Measurements from ENCODE around the gene CLEC14A.

The CLEC14A gene, protein sequence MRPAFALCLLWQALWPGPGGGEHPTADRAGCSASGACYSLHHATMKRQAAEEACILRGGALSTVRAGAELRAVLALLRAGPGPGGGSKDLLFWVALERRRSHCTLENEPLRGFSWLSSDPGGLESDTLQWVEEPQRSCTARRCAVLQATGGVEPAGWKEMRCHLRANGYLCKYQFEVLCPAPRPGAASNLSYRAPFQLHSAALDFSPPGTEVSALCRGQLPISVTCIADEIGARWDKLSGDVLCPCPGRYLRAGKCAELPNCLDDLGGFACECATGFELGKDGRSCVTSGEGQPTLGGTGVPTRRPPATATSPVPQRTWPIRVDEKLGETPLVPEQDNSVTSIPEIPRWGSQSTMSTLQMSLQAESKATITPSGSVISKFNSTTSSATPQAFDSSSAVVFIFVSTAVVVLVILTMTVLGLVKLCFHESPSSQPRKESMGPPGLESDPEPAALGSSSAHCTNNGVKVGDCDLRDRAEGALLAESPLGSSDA

DNA sequence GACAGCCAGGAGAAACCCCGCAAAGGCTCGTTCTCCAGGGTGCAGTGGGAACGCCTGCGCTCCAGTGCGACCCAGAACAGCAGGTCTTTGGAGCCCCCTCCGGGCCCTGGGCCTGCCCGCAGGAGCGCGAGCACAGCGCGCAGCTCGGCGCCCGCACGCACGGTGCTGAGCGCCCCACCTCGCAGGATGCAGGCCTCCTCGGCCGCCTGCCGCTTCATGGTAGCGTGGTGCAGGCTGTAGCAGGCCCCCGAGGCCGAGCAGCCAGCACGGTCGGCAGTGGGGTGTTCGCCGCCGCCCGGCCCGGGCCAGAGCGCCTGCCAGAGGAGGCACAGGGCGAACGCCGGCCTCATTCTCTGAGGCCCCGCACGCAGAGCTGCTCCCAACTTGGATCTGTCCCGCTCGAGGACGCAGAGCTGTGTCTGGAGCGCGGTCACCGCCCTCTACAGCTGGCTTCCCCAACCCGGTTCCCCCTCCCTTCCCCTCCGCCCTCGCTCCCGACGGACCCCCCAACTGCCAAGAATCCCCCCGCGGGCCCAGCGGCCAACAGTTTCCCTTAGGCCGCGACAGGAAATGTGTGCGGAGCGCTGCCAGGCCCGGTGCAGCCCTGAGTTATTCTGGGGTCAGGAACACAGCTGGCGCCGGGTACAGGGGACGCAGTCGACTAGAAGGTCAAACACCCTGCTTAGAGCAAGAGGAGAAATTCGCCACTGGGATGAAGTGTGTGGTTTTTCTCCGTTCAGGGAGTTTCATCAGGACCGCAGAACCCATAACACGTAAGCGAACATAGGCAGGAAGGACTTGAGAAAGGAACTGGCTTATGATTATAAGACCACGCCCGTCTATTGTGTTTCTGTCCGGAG, at the start of gene CLEC14A:
Gene CLEC14A (minus strand): TSS at position 421 of the 860 bp plus-strand sequence. CDS start 71 bp downstream, at position 350.
- no peaks in the 10 kb centered on the region for H3K36me3 ChIP-seq (ENCODE audit: insufficient read depth, low read length)
- no peak within 1 kb of the TSS for H3K4me3 ChIP-seq (ENCODE audit: low read length)
- H2AFZ ChIP-seq (ENCODE audit: low read depth, low read length) = no peak within 1 kb of the TSS
- H3K9me3 ChIP-seq (ENCODE audit: low read length) = no peaks in the 10 kb centered on the region
- H3K4me1 ChIP-seq (ENCODE audit: insufficient read depth, low read length) = no peaks in the 10 kb centered on the region
- peaks cover 43% of the 10 kb centered on the region for H3K27me3 ChIP-seq (ENCODE audit: insufficient read depth, low read length)

DNA sequence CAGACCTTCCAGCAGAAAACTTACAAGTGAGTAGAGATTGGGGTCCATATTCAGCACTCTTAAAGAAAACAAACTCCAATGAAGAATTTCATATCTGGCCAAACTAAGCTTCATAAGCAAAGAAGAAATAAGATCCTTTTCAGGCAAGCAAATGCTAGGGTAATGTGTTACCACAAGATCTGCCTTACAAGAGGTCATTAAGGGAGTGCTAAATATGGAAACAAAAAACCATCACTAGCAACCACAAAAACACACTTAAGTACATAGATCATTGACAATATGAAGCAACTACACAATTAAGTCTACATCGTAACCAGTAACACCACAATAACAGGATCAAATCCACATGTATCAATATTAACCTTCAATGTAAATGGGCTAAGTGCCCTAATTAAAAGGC, 47.1 kb upstream of the CLEC14A start:
- Histone ChIP-seq H2AFZ (ENCODE audit: low read depth, low read length) (no peak overlapping the region), H3K4me1 (ENCODE audit: insufficient read depth, low read length) (no peaks in the 10 kb centered on the region), H3K36me3 (ENCODE audit: insufficient read depth, low read length) (no peaks in the 10 kb centered on the region), H3K9me3 (ENCODE audit: low read length) (no peaks in the 10 kb centered on the region), H3K4me3 (ENCODE audit: low read length) (no peak overlapping the region), H3K27me3 (ENCODE audit: insufficient read depth, low read length) (no peaks in the 10 kb centered on the region)

DNA sequence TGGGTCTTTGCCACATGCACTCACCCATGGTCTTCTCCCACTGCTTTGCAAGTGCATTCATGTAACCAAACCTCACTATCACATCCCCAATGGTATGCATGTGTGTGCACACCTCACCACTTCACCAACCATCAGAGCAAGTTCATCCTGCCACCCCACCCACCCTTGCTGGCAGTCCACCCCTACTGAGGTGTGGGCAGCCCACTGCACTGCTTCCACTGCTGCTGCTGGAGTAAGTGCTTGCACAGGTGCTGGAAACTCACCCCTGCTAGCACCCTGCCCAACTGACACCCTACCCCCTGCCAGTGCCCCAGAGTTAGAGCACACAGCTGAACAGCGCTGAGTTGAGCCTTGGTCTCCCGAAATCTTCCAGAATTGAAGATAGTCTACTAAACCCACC, 46.1 kb upstream of the CLEC14A start:
- Histone ChIP-seq H3K9me3 (ENCODE audit: low read length) (no peaks in the 10 kb centered on the region), H3K4me3 (ENCODE audit: low read length) (no peak overlapping the region), H3K36me3 (ENCODE audit: insufficient read depth, low read length) (no peaks in the 10 kb centered on the region), H3K27me3 (ENCODE audit: insufficient read depth, low read length) (no peaks in the 10 kb centered on the region), H2AFZ (ENCODE audit: low read depth, low read length) (no peak overlapping the region), H3K4me1 (ENCODE audit: insufficient read depth, low read length) (no peaks in the 10 kb centered on the region)

DNA sequence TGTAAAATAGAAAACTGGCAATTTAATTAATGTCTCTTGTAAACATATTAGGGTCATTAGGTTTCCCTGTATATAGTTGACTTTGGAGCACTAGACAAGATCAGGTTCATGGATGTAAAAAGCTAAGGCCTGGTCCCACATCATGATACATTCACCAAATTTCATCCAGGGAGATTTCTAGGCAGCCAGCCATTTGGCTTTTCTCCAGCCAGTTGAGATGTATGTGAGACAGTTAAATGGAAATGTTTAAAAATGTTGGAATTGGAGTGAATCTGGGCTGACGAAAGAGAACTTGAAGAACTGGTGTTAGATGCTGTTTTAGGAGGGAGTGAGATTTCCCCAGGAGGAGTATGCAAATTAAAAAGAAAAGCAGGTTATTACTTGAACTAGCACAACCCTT, 41.8 kb upstream of the CLEC14A start:
- no peak overlapping the region for H2AFZ ChIP-seq (ENCODE audit: low read depth, low read length)
- no peak overlapping the region for H3K4me3 ChIP-seq (ENCODE audit: low read length)
- no peaks in the 10 kb centered on the region for H3K36me3 ChIP-seq (ENCODE audit: insufficient read depth, low read length)
- H3K27me3 ChIP-seq (ENCODE audit: insufficient read depth, low read length) = no peaks in the 10 kb centered on the region
- H3K4me1 ChIP-seq (ENCODE audit: insufficient read depth, low read length) = no peaks in the 10 kb centered on the region
- no peaks in the 10 kb centered on the region for H3K9me3 ChIP-seq (ENCODE audit: low read length)

DNA sequence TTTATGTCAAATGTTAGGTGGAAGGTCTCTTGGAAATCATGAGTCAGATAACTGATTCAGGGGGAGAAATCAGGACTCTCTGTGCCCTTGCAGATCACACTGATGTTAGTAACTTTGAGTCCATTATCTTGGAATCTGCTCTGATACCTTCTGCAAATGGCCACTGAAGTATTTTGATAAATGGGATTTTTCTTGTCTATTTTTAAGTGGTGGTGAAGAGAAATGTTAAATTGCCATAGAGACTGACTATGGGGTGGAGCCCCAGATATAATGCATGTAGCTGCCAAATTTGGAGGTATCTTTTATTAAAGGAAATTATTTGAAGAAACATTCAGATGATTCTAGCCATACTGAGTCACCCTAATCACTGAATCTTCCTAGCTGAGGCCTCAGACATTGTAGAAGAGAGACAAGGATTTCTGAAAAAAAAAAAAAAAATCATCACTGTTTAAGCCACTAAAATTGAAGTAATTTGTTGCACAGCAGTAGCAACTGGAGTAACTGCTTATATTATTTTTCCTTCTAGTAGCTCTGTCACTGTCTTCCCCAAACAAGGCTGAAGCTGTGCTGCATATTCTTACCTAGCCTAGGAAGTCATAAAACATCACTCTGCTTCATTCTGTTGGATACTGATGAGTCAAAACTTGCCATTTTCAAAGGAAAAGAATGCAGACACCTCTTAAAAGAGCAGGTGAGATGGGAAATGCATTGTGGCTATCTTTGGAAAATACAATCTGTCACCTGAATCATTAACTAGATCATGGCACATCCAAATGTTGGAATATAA, 36.0 kb upstream of the CLEC14A start:
- no peaks in the 10 kb centered on the region for H3K4me1 ChIP-seq (ENCODE audit: insufficient read depth, low read length)
- no peak overlapping the region for H2AFZ ChIP-seq (ENCODE audit: low read depth, low read length)
- no peak overlapping the region for H3K4me3 ChIP-seq (ENCODE audit: low read length)
- H3K36me3 ChIP-seq (ENCODE audit: insufficient read depth, low read length) = no peaks in the 10 kb centered on the region
- H3K9me3 ChIP-seq (ENCODE audit: low read length) = no peaks in the 10 kb centered on the region
- no peaks in the 10 kb centered on the region for H3K27me3 ChIP-seq (ENCODE audit: insufficient read depth, low read length)

DNA sequence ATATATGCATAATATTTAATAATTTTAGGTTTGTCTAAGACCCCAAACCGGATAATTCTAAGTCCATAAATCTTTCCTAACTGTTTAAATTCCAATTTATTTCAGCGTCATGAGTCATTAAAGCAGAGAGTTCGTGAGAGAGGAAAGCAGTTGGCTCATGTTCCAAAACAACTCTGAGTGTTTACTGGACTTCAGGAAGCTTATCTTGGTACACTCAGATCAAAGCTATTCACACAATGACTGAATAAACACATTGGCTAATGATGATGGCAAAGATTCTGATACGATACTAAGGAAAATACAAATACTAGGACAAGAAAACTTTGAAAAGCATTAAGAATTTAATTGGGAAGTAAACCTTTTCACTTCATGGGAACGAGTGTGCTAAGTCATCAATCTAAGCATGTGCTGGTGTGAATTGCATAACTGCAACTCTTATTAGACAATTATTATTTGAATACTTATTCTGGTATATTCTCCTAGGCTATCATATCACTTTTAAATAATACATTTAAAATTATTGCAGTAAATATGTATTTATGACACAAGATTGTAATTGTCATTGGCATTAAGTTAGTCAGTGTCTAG, 34.8 kb upstream of the CLEC14A start:
- H3K36me3 ChIP-seq (ENCODE audit: insufficient read depth, low read length) = no peaks in the 10 kb centered on the region
- no peak overlapping the region for H3K4me3 ChIP-seq (ENCODE audit: low read length)
- no peaks in the 10 kb centered on the region for H3K9me3 ChIP-seq (ENCODE audit: low read length)
- no peak overlapping the region for H2AFZ ChIP-seq (ENCODE audit: low read depth, low read length)
- H3K27me3 ChIP-seq (ENCODE audit: insufficient read depth, low read length) = no peaks in the 10 kb centered on the region
- H3K4me1 ChIP-seq (ENCODE audit: insufficient read depth, low read length) = no peaks in the 10 kb centered on the region

DNA sequence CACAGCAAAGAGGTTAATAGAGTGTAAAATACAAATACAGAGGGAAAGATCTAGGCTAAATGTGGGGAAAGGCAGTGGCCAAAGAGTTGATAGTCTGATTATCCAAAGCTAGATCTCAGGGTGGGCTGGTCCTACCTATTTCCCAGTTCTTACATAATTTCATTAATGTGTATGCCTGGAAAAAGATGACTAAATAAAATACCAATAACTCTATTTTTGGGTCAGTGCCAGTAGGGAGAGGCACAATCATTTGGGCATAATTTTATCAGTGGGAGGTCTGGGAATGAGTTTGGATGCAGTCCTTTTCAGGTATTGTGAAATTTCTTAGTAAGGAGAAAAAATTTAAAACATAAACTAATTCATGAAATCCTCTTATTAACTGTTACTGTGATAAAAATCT, 30.6 kb upstream of the CLEC14A start:
- no peak overlapping the region for H2AFZ ChIP-seq (ENCODE audit: low read depth, low read length)
- no peaks in the 10 kb centered on the region for H3K36me3 ChIP-seq (ENCODE audit: insufficient read depth, low read length)
- no peak overlapping the region for H3K4me3 ChIP-seq (ENCODE audit: low read length)
- no peaks in the 10 kb centered on the region for H3K27me3 ChIP-seq (ENCODE audit: insufficient read depth, low read length)
- H3K4me1 ChIP-seq (ENCODE audit: insufficient read depth, low read length) = no peaks in the 10 kb centered on the region
- H3K9me3 ChIP-seq (ENCODE audit: low read length) = no peaks in the 10 kb centered on the region

DNA sequence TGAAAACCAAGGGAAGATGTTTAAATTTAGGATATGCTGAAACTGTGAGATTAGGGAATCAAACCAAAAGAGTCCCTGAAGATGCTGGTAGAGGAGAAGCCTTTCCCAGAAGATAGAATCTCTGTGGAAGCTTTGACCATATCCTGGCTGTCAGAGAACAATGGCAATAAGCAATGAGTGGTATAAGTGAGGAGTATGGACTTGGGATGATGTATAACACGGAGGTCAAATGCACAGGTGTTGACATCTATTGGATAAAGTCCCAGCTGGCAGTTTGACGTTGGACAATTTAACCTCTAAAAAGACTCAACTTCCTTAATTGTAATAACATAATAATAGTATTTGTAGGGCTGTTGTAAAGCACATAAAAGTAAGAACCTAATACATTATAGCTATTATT, 30.1 kb upstream of the CLEC14A start:
- no peak overlapping the region for H3K4me3 ChIP-seq (ENCODE audit: low read length)
- no peaks in the 10 kb centered on the region for H3K9me3 ChIP-seq (ENCODE audit: low read length)
- H3K4me1 ChIP-seq (ENCODE audit: insufficient read depth, low read length) = no peaks in the 10 kb centered on the region
- H3K36me3 ChIP-seq (ENCODE audit: insufficient read depth, low read length) = no peaks in the 10 kb centered on the region
- H2AFZ ChIP-seq (ENCODE audit: low read depth, low read length) = no peak overlapping the region
- no peaks in the 10 kb centered on the region for H3K27me3 ChIP-seq (ENCODE audit: insufficient read depth, low read length)

DNA sequence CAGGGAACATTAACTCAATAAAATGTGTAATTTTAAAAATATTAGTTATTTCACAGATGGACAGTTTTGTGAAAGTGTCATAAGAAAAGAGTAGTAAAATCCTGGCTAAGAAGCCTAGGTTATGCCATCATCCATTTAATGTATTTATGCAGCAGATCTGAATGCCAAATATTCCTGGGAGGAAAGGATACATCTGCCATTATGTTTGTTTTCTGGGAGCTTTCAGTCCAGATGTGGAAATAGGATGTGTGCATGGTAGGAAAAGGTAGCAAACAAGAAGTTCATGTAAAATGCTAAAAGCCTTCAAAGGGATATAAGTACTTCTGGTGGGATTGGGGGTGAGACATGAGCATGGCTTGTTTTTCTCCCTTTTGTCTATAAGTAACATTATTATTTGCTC, 27.0 kb upstream of the CLEC14A start:
- H3K4me1 ChIP-seq (ENCODE audit: insufficient read depth, low read length) = no peaks in the 10 kb centered on the region
- no peak overlapping the region for H2AFZ ChIP-seq (ENCODE audit: low read depth, low read length)
- H3K4me3 ChIP-seq (ENCODE audit: low read length) = no peak overlapping the region
- H3K36me3 ChIP-seq (ENCODE audit: insufficient read depth, low read length) = no peaks in the 10 kb centered on the region
- no peaks in the 10 kb centered on the region for H3K9me3 ChIP-seq (ENCODE audit: low read length)
- no peaks in the 10 kb centered on the region for H3K27me3 ChIP-seq (ENCODE audit: insufficient read depth, low read length)

DNA sequence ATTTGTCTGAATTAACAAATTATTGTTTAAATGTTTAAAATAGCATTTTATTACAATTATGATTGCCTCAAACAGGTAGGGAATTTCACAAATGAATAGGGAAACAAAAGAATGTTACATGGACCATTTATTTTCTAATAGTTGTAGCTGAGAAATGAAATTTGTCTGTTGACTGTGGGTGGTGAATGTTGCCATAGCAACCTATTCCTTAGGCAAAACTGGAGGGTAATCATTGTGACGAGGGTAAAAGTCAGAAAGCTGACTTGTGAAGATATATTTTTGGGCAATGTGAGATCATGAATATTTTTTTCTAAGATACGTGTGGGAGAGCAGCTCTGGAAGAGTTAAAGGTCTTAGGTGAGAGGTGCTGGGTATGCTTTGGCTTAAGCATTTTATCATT, 24.2 kb upstream of the CLEC14A start:
- Histone ChIP-seq H3K4me3 (ENCODE audit: low read length) (no peak overlapping the region), H3K27me3 (ENCODE audit: insufficient read depth, low read length) (no peaks in the 10 kb centered on the region), H3K9me3 (ENCODE audit: low read length) (no peaks in the 10 kb centered on the region), H3K4me1 (ENCODE audit: insufficient read depth, low read length) (no peaks in the 10 kb centered on the region), H3K36me3 (ENCODE audit: insufficient read depth, low read length) (no peaks in the 10 kb centered on the region), H2AFZ (ENCODE audit: low read depth, low read length) (no peak overlapping the region)

DNA sequence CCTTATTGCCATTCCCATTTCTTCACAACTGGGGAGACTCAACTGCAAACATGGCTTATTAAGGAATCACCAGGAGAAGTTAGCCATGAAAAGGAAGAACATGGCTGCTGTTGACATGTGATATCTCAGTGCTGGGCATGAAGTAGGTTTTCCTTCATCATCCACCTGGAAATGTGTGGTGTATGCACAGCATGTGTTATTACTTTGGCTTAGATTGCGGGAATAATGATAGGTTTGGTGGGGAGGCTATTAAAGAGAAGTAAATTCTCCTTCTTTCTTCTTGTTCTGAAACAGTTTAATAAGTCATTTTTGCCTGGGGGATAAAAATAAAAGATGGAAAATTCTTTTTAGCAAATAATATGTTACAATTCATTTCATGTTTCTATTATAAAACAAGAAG, 23.7 kb upstream of the CLEC14A start:
- no peaks in the 10 kb centered on the region for H3K4me1 ChIP-seq (ENCODE audit: insufficient read depth, low read length)
- H2AFZ ChIP-seq (ENCODE audit: low read depth, low read length) = no peak overlapping the region
- H3K36me3 ChIP-seq (ENCODE audit: insufficient read depth, low read length) = no peaks in the 10 kb centered on the region
- no peaks in the 10 kb centered on the region for H3K27me3 ChIP-seq (ENCODE audit: insufficient read depth, low read length)
- no peaks in the 10 kb centered on the region for H3K9me3 ChIP-seq (ENCODE audit: low read length)
- H3K4me3 ChIP-seq (ENCODE audit: low read length) = no peak overlapping the region

DNA sequence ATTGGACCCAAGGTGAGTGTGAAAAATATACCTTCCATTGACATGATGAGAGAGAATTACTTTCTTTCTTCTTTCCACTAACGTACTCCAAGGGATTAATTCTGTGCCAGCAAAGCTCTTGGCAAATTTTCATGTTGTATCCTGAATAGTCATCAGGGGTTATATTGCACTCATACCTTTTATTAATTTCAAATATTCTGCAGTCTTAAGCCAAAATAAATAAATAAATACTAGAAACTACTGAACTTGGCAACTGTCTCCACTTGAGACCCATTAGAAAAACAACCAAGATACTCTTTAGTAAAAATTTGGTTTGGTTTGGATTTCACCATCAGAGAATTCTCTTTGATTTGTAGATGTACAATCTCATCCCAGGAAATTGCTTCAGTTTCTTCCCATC, 22.1 kb upstream of the CLEC14A start:
- Histone ChIP-seq H3K9me3 (ENCODE audit: low read length) (no peaks in the 10 kb centered on the region), H3K4me3 (ENCODE audit: low read length) (no peak overlapping the region), H3K27me3 (ENCODE audit: insufficient read depth, low read length) (no peaks in the 10 kb centered on the region), H3K4me1 (ENCODE audit: insufficient read depth, low read length) (no peaks in the 10 kb centered on the region), H3K36me3 (ENCODE audit: insufficient read depth, low read length) (no peaks in the 10 kb centered on the region), H2AFZ (ENCODE audit: low read depth, low read length) (no peak overlapping the region)

All from neuron (in vitro differentiated cells).